ENCODE data around the gene RASGEF1C.

The RASGEF1C gene

DNA sequence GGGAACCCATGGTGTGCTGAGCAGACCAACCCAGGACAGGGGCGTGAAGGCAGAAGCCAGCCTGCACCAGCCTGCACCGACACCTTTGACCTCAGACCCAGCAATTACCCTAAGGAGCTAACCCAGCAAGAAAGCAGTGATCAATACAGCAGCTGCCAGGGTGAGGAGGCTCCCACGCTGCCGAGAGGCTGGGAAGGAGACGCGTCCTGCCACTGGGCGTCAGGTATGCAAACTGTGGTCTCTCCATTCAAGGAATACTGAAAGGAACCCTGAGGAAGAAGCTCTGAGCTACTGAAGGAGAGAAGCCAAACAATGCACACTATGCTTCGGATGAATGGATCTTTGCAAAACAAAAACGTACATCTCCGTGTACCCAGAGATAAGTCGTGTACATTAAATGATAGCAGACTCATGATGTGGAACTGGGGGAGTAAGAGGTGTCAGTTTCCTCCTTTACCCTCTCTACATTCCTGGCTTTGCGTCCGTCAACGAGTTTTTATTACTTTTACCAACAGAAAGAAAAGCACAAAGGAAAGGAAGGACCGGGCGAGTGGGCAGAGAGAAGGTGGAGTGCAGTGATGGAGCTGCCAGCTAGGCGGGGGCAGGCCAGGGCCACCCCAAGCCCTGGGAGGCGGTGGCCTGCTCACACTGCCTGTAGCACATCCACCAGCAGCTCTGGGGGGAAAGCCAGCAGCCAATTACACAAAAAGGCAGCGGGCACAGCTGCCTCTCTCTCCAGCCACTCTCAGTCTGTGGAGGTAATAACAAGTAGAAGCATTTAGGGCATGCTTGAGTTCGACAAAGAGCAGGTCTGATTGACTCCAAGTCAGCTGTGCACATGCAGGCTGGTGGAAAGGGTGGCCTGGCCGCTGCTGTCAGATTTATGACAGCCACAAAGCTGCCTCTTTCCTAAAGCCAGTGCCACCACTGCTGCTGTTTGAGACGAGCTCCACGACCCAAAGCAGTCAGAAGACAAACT lies 29.3 kb downstream of the RASGEF1C start:
- peak; percentile 52 for DNase-seq

DNA sequence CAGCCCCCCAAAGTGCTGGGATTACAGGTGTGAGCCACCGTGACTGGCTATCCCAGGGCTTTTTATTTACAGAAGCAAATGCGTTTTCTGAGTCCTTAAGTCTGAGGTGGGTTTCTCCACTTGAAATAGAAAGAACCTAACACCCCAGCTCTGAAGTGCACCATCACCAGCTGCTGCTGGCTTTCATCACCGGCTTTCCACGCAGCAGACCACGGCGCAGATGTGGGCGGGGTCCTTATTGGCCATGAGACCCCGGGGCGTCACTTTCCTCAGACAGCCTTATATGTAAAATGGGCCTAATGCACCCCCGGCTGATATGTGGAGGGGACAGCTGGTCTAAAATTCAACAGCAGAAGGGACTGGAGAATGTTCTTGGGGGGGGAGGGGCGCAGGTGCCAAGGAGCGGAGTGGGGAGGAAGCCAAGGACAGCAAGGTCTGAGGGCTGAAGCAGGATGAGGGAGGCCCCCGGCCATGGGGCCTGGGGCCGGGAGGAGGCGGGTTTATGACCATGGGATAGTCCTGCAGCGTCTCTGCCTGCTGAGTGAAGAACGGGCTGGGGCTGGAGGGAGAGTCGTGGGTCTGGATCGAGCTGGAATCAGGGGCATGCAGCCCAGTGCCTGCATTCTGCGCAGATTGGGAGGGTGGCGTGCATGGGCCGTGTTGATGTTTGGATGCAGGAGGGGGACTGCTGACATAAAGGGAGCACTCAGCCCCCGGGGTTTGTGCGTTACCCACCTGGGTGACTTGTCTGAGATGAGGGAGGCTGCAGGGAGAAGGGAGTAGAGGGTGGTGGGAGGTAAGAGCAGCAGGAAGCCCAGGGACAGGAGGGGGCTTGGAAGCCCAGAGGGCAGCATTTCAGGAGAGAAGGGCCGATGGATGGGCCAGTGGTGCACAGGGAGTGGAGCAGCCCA lies 30.2 kb downstream of the RASGEF1C start:
- DNase-seq = peak; percentile 49

DNA sequence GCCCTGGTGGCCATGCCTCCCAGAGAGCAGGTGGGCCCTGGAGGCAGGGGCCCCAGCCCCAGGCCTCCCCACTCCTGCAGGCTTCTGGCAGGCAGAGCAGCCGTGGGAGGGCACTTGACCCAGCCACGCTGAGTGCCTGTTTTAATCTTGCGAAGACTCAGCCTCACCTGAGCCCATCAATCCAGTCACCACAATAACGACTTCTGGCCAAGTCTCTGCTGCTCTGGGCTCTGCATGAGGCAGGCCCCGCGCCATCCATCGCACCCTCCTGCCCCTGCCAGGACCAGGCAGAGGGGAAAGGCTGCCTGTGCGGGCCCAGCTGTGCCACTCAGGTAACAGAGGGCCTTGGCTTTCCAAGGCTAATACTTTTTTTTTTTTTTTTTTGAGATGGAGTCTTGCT lies 32.8 kb downstream of the RASGEF1C start:
- DNase-seq = no peak

DNA sequence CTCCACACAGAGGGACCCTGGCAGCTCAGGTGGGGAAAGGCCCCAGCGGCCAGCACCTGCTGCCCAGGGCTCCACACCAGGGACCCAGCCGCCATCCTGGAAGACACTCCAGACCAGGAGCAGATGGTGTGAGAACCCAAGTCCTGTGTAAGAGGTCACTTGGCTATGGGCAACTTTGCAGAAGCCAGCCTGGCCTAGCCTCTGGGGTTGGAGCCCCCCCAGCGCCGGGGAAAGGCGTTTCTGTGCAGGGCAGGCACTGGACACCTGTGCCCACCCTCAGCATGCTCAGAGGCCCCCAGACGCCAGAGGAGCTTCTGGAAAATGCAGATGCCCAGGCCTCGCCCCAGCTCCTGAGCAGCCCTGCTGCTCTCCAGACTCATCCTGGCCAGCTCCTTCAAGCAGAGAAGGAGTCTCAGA lies 34.0 kb downstream of the RASGEF1C start:
- no peak for DNase-seq

DNA sequence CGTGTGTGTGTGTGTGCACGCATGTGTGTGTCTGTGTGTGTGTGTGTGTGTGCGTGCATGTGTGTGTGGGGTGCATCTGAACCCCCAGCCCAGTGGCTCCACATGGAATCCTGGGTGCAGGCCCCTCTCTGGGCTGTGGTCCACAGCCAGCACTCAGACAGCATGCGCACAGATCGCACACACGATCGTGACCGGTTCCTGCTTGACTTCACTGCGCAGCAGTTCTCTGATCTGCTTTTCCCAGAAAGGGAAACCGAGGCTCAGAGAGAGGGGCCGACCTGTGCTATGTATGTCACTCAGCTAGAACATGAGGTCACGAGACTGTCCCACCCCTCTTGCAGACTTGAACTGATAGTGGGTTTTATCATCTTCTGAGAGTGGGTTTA lies 34.4 kb downstream of the RASGEF1C start:
- peak; percentile 42 for DNase-seq

DNA sequence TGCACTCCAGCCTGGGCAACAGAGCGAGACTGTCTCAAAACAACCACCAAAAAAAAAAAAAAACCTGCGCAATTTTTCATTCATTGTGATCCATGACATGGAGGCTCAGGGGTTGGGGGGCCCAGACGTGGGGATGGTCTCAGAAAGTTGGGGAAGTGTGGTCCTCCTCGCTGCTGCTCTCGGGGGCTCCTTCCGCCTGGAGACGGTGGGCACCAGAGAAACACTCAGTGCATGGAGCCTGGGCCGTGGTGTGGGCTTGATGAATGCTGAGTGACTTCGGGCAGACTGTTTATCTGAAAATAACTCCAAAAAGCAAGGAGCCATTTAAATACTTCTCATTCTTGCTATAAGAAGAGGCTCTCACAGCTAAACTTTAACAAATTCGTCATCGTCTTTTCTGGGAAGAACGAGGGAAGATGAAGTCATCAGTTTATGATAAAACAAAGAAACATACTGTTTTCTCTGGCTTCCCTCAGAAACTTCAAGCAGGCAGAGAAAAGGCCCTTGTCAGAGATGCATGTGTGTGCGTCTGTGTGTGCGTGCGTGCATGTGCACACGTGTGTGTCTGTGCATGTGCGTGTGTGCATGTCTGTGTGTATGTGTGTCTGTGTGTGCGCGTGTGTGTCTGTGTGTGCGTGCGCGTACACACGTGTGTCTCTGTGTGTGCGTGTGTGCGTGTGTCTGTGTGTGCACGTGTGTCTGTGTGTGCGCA lies 35.0 kb downstream of the RASGEF1C start:
- peak; percentile 35 for DNase-seq

DNA sequence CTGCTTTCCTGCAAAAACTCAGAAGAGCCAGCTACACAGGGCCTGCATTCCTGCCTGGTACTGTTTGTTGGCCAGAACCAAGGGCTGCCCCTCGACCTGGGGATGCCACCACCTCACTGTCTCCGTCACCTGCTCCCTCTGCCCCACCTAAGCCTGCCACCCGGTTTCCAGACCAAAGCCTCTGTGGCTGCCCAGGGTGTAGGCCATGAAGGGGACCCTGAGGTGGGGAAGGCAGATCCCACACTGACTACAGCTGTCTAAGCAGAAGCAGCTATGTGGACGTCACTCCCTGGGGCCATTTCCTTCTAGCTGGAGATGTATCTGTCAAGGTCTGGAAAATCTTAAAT lies 35.8 kb downstream of the RASGEF1C start:
- DNase-seq = peak; percentile 42

DNA sequence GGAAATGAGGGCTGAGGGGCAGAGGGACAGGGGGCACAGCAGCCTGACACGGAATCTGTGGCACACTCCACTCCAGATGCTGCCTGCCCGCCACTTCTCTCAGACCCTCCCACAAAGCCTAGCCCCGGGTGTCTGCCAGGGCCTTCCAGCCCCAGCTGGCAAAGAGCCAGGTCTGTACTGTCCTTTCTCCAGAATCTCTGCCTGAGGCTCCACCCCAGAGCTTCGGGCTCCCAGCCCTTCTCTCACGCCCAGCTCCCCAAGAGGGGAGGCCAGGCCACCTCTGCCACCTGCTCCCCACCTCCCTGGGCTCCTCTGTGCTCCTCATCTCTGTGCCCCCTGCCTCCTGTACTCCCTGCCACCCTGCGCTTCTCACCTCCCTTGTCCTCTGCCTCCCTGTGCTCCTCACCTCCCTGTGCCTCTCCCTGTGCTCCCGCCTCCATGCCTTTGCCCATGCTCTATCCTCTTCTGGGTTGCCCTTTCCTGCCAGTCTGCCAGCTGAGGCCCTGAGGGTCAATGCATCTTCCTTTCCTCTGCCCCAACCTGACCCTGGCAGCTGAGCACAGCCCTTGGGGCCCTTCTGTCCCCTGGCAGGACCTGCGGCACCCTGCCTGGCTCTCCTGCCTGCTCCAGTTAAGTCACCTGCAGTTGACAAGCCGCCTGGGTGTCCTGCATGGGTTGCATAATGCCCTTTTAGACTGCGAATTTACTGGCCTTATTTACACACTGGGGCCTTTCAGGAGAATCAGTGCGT lies 36.4 kb downstream of the RASGEF1C start:
- peak; percentile 45 for DNase-seq

DNA sequence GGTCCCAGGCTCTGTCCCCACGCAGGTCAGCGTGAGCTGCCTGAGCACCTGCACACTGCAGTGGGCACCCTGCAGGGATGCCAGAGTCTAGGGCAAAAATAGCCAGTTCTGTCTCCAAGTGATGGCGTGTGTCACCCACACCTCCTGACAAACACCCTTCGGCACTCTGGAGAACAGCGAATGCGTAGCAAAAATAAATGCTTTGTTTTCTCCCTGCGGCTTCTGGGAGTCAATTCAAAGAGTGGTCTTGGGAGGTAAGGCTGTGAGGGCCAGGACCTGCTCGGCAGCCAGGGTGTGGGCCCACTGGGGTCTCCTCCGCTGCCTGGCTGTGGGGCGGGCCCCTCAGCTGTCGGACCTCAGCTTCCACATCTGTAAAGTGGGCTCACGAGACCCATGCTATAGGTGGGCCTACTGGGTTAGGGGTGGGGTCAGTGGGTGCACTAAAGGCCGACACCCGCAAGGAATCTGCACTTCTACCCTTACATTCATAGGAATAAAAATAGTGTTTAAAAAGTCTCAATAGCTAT lies 37.4 kb downstream of the RASGEF1C start:
- DNase-seq = peak; percentile 27

DNA sequence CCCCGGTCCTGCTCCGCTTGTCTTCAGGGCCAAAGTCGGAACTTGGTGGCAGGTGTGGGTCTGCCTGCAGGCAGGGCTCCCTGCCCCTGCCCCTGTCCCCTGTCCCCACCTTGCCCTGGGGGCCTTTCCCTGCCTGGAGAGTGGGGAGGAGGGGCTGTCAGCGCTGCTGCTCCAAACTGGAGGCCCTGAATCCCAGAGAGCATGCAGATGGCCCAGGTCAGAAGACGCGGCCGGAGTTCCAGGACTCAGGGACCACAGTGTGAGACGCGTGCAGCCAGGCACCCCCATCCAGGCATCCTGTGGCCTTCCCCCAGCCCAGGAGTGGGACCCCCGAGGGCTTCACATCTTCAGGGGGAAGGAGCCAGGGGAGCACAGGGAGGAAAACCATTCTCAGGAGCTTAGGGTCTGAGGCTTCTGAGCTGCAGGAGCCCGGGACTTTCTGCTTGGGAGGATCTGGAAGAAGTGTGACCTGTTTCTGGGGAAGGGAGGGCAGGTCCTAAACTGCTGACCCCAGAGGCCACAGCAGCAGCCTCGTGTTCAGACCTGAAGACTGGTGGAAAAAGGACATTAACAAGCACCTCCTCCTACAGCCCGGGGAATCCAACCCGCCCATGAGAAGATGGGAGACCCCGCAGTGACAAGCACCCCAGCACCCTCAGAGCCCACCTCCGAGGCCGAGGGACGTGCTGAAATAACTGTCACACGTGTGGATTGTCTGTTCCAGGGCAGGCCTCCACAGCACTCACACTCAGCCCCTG lies 38.0 kb downstream of the RASGEF1C start:
- DNase-seq = peak; percentile 41

DNA sequence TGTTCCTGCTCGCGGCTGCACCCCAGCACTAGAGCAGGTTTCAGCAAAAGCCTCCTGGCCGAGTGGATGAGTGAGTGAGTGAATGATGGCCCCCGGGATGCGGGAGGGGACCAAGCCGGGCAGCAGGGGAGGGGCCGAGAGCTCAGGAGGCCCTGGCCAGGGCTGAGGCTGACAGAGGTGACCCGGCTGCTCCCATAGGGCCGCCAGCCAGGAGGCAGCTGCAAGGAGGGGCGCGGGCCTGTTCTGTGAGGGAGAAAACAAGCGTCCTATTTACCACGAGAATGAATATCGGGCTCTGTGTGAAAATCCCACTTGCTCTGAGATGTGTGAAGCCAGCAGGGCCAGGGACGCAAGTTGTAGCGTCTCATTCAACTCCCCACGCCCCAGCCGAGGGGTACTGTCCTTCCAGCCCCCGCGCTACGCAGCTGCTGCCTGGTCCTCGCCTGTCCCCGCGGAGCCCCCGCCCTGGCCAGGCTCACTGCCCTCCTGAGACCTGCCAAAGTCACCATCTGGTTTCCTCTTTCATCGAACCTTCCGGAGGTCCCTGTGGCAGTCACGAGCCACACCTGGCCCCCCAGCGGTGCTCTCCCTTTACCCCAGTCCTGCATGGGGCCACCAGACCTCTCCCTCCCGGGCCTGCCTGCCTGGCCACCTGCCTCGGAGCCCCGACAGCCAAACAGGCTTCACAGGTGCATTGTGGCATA lies 38.8 kb downstream of the RASGEF1C start:
- DNase-seq = no peak

DNA sequence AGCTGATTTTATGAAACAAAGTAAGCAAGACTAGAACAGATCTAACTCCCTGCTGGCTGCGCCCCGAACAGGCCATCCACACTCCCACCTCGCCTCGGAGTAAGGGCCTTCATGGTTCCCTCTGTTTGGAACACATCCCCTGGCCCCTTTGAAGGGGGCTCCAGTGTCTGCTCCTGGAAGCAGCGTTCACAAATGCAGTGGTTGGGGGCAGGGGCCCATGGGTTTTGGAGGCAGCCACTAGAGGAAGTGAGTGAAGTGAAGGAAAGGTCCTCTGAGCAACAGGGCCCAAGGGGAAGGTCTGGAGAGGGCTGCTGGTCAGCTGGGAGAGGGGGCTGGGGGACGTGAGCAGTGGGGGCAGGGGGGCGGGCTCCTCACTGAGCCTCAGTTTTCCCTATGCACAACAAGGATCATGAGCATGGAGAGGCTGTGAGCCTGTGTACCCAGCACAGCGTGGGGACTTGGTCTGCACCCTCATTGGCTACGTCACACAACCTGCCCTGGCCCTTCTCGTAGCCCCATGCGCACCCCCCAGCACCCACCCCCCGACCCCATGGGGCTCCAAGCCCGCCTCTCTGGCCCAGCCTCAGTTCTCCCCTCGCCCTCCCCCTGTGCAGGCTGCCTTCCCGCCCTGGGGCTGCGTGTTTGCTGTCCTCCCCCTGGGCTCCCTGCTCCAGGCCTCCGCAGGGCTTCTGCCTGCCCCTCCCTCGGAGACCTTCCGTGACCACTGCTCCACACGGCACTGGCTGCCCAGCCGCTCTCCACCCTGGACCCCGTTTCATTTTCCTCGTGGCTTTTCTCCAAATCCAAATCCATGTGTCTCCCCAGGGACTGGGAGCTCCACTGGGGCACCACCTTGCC lies 39.5 kb downstream of the RASGEF1C start:
- no peak for DNase-seq

DNA sequence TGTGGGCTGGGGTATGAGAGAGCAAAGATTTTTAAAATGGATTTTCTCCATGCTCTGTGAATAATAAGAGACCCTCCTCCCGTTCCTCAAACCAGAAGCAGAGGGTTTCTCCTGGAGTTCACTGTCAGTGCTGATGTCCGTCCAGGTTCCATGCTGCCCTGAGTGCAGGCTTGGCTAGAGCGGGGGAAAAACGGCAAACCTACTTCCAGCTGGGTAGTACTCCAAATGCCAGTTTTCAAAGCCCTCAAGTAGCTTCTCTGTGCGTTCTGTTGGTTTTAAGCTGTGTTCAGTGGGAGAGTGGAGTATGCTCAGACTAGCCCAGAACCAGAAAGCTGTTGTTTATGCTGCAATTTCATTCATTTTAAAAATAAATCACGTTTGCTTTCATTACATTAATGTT lies 40.3 kb downstream of the RASGEF1C start:
- DNase-seq = no peak

DNA sequence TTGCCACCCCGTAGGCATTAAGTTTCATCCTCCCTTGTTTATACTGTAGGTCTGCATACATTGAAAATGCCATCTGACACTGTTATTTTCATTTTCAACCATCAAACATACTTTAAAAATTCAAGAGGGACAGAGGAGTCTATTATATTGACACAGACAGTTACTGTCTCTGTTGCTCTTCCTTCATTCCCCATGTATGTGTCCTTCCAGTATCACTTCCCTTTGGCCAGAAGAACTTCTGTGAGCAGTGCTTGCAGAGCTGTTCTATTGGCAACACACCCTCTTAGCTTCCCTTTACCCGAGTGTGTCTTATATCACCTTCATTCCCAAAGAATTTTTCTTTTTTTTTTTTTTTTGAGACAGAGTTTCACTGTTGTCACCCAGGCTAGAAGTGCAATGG lies 42.8 kb downstream of the RASGEF1C start:
- no peak for DNase-seq

DNA sequence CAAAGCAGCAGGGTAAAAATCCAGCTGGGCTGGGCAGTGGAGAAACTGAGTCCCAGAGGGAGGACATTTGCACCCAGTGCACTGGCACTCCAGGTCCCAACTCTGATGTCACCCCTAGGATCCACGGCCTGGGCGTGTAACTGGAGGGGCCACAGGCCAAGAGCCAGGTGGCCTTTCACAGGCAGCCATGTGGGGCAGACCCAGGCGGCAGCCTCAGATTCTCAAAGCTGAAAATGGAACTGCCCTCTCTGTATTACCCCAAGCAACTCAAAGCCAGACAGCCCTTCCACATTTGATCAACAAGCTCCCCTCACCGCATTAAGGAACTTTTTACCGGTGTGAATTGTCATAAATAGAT lies 46.7 kb downstream of the RASGEF1C start:
- DNase-seq = no peak

DNA sequence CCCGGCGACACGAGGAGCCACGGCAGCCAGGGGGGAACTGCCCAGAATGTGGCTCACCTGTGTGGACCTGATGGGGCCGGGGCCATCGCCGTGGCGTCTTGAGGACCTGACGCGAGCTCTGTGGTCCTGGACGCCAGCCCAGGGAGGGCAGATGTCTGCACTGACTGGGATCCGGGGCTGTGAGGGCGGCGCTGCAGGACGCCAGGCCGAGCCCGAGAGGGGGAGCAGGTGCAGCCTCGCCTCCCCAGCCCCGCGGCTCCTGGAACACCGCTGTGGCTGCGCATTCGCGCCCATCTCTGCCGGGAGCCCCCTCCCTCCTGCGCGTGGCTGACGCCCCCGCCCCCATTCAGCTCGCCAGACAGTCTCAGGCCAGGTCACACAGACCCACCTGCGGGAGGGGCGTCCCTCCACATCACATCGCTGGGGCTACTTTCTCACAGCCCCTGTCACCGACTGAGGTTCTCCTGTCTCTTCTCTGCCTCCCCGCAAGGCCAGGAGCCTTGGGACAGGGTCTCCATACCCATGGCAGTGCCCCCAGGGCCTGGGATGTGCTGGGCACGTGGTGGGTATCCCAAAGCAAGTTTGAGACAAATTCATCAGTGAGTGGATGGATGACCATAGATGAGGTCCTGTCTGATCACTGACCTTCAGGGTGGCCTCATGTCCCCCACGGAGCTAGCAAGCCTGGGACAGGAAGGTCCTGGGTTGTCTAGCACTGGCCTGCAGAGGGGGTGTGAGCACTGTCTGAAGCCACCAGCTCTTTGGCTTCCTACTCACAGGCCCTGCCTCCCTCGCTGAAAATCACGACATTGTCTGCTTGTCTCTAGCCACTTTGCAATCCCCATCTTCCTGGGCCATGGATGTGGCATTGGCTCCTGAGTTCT lies 47.3 kb downstream of the RASGEF1C start:
- DNase-seq = peak; percentile 50

DNA sequence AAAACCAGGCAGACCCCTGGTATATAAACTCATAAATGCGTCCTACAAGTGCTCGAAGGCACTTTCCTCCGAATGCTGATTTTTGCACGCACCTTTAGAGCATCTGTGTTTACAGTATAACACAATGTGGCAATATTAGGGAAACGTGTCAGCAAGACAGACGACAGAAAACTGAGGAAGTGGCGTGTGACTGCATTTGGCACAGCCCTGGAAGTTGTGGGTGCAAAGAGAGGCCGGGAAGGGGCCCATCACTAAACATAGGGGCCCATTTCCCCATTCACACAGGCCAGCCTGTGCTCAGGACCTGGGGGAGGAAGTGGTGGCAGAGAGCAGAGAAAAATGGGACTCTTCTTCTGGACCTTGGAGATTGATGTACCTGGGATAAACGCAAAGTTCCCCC lies 48.2 kb downstream of the RASGEF1C start:
- DNase-seq = peak; percentile 38

DNA sequence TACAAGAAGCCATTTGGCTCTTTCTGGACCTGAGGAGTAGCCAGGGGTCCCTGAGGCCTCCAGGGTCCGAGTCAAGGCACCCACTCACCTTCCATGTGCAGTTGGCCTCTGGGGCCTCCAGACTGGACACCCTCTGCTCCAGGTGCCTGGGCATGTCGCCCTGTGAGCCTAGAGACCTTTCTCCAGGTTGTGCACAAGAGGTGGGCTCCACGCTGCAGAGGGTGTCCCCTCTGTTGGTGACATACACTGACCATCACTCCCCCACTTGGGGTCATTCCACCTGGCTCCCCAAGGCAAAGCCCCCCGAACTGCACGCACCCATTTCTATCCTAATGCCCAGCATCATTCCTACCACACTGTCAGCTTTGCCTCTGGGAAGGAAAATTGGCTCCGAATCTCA lies 48.8 kb downstream of the RASGEF1C start:
- DNase-seq = peak; percentile 36

DNA sequence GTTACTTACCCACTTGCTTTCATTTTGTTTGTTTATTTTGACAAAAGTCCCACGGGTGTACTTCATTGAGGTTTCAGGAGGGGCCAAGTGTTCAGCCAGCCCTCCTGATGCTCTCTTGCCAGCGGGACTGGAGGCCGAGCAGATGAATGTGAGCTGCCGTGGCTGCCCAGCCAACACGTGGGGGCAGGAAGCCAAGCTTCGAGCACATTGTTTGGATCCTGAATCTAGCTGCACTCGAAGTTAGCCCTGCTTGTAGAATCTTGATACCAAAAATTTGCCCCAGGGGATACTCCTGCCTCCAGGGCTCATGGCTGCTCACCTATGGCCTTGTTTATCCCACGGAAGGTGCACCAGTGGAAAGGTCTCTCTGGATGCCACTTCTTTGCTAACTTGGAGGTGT lies 49.3 kb downstream of the RASGEF1C start:
- no peak for DNase-seq

All from islet precursor cell (in vitro differentiated cells).